GM12865 (cell line): ENCODE results near the gene ENTR1.

ENCODE experiments used
- DNase-seq: peaks from one replicate; pipeline ENCODE4 v3.0.0; 2010; ENCODE audit warnings: low read depth
- H3K4me3 ChIP-seq: 2 replicates; pipeline ENCODE4 v1.5.1; 2011; ENCODE audit warnings: mild to moderate bottlenecking, low read depth, low read length, control low read depth
- CTCF ChIP-seq: IDR thresholded peaks from 2 replicates; pipeline ENCODE4 v1.5.1; 2011; ENCODE audit warnings: low read length, control low read depth, low read depth, inconsistent platforms; ENCODE audit not compliant: insufficient read depth; ENCODE audit errors: missing control alignments

ENTR1 gene

GRCh38 chr9:136401173-136401922 is 9.1 kb downstream of the ENTR1 start:
- no peak for TF ChIP-seq CTCF
- no peak overlapping the region for H3K4me3 ChIP-seq
- DNase-seq, result no peak

GRCh38 chr9:136400038-136400834 is 10.2 kb downstream of the ENTR1 start, which contains the start of gene SNAPC4:
Gene SNAPC4, minus strand, starts transcription at chr9:136400170. Its CDS starts 1,742 bp downstream, at chr9:136398428.
- H3K4me3 ChIP-seq, result peak within 1 kb of the TSS; percentile 95
- TF ChIP-seq CTCF, result peak; percentile 87
- peak; percentile 94 for DNase-seq

GRCh38 chr9:136399176-136400037 is 11.0 kb downstream of the ENTR1 start:
- peak; percentile 47 for DNase-seq
- H3K4me3 ChIP-seq, result peak overlapping the region; percentile 95
- no peak for TF ChIP-seq CTCF

GRCh38 chr9:136398286-136398685 is 12.1 kb downstream of the ENTR1 start:
- TF ChIP-seq CTCF, result no peak
- H3K4me3 ChIP-seq, result no peak overlapping the region
- DNase-seq, result no peak

GRCh38 chr9:136397643-136398042 is 12.8 kb downstream of the ENTR1 start:
- no peak overlapping the region for H3K4me3 ChIP-seq
- TF ChIP-seq CTCF, result no peak
- no peak for DNase-seq

- no peak for DNase-seq
Observed at GRCh38 chr9:136396219-136396515, 14.2 kb downstream of the ENTR1 start.

More at GRCh38 chr9:136396219-136396515, 14.2 kb downstream of the ENTR1 start:
- no peak overlapping the region for H3K4me3 ChIP-seq
- TF ChIP-seq CTCF, result no peak
